GM12864 (cell line): Measurements from ENCODE around the gene ERC2.

ENCODE experiments used
- DNase-seq: peaks from one replicate; pipeline ENCODE4 v3.0.0-alpha.2; 2011; ENCODE audit warnings: low read depth
- H3K4me3 ChIP-seq: 2 replicates; pipeline ENCODE4 v1.5.1; 2011; ENCODE audit warnings: mild to moderate bottlenecking, low read depth, low read length, control low read depth
- TF ChIP-seq, protein P1 (sequence below): IDR thresholded peaks from 2 replicates; pipeline ENCODE4 v1.5.1; 2011; ENCODE audit warnings: low read depth, mild to moderate bottlenecking, moderate library complexity, low read length, control low read depth, inconsistent platforms; ENCODE audit errors: missing control alignments

Gene ERC2

DNA sequence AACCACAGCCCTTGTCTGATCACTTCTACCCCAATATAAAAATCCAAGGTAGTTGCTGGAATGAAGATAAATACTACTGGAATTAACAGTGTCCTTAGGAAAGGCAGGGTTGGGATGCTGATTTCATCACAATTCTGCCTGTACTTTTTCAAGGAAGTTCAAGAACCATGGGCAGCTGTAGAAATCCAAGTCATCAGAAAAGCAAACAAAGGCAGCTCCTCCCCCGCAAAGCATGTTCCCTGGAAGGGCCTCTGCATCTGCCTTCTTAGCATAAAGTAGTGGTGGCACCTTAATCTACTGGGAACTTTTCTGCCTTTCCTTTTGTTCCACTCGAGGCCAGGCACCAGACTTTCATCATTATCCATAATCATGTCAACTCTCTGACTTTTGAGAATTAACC lies 54.4 kb downstream of the ERC2 start:
- H3K4me3 ChIP-seq, result no peak overlapping the region
- TF ChIP-seq, protein P1, sequence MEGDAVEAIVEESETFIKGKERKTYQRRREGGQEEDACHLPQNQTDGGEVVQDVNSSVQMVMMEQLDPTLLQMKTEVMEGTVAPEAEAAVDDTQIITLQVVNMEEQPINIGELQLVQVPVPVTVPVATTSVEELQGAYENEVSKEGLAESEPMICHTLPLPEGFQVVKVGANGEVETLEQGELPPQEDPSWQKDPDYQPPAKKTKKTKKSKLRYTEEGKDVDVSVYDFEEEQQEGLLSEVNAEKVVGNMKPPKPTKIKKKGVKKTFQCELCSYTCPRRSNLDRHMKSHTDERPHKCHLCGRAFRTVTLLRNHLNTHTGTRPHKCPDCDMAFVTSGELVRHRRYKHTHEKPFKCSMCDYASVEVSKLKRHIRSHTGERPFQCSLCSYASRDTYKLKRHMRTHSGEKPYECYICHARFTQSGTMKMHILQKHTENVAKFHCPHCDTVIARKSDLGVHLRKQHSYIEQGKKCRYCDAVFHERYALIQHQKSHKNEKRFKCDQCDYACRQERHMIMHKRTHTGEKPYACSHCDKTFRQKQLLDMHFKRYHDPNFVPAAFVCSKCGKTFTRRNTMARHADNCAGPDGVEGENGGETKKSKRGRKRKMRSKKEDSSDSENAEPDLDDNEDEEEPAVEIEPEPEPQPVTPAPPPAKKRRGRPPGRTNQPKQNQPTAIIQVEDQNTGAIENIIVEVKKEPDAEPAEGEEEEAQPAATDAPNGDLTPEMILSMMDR, result no peak
- no peak for DNase-seq

DNA sequence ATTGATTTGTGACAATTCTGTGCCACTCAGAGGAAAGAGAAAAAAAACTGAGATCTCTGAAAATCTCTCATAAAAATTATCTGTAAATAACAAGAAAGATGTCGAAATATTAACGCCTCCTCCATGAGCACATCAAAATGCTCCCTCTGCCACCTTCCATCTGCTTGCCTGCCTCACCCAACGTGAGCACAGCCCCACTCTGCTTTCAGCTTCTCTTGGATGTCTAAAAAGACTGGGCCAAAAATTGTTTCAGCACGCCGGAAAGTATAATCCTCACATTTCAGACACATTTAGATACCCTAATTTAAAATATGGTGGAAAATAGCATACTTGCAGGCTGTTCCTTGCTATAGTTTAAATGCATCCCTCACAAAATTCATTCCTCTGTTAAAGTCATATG lies 57.1 kb downstream of the ERC2 start:
- no peak overlapping the region for H3K4me3 ChIP-seq
- no peak for DNase-seq
- TF ChIP-seq, protein P1, result no peak

DNA sequence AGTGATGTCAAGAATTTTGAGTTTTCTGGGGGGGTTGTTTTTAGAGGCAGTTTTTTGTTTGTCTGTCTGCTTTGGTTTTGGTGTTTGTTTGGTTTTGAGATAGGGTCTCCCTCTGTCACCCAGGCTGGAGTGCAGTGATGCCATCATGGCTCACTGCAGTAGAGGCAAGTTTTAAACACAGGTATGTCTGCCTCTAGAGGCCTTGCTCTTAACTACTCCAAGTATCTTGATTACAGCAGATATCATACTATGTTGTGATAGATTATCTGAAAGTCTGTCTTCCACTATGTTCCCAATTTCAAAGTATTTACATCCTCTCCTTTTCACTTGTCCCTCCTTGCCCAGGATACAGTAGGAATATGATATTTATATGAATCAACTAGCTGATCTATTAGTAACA lies 57.7 kb downstream of the ERC2 start:
- no peak for DNase-seq
- TF ChIP-seq, protein P1, result no peak
- no peak overlapping the region for H3K4me3 ChIP-seq

DNA sequence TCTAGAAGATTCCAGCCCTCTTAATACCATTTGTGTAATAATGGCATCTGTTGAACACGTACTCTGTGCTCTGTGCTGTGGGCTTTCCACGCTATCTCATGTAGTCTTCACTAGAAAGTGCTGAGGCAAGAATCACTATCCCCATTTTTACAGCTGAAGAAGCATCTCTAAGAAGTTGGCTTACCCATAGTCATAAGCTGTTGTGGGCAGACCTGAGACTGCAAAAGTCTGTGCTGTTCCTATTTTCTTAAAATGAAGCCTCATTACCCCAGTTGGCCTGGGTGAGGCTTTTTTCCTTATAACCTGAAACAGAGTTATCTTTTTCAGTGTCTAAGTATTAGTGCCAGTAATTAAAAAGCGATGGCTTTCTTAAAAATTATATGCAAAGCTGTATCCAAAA lies 58.5 kb downstream of the ERC2 start:
- TF ChIP-seq, protein P1, result no peak
- no peak overlapping the region for H3K4me3 ChIP-seq
- DNase-seq, result no peak

DNA sequence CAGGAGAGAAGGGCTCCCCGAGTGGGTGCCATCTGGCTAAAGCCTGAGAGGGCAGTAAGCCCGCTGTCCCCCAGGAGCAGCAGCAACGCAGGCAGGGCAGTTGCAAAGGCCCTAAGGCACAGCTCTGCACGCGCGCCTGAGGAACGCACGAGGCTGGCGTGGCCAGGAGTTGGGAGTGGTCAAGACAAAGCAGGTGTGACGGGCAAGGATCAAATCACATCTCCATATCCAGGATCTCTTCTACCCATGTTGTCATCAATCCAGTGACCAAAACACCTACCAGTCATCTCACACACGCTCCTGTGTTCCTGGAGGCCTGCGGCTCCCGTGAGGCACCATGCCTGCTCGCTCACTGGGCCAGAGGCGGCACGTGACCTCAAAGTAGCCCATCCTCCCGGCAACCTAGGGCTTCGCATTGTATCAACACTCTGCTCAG lies 59.5 kb downstream of the ERC2 start:
- H3K4me3 ChIP-seq, result no peak overlapping the region
- TF ChIP-seq, protein P1, result no peak
- DNase-seq, result no peak

DNA sequence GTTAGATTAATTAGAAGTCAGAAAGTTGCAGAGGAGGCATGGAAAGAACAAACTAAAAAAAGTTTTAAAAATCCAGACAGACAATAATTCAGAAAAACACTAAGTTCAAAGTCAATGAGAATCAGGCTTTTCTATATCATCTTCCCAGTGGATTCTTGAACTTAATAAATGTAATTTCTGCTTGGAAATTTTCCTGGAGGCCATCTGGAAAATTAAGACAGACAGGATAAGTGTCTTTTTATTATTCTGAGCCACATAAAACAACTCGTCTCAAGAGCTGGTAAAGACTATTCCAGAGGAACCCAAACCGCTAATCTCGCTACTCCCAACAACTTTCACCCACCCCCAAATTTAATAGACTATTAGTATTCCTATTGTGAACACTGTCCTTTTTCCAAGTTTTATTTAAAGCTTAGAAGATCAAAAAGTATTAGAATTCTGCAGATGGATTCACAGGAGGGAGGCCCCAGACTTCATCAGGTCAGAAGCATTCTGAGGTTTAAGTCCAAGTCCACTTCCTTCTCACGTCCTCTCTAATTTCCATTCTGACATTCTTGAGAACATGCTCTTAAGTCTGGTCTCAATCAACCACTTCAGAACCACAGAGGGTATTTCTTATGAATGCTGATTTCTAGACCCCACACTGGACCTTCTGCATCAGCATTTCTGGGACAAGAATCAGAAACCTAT lies 61.3 kb downstream of the ERC2 start:
- no peak for DNase-seq
- no peak overlapping the region for H3K4me3 ChIP-seq
- TF ChIP-seq, protein P1, result no peak

DNA sequence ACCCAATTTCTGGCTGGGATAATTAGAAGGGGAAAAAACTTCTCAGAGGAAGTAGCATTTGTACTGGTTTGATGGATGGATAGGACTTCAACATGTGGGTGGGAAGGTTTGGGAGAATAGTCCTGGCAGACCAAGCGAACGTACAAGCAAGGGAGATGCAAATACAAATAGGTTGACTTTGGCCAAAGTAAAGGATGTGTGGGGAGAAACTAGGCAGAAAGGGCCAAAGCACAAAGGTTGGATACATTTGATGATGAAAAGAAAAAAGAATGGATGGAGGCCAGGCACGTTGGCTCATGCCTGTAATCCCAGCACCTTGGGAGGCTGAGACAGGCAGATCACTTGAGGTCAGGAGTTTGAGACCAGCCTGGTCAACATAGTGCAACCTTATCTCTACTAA lies 63.4 kb downstream of the ERC2 start:
- no peak overlapping the region for H3K4me3 ChIP-seq
- TF ChIP-seq, protein P1, result no peak
- no peak for DNase-seq
